Measurements from ENCODE around the gene NBPF4.
"Not testable (repeated sequence)": the region's sequence is repeated elsewhere in the genome, so short reads cannot be mapped to it uniquely, and the experiment has no call there.

NBPF4 gene

GRCh38 chr1:108209456-108210108 is 34.3 kb downstream of the NBPF4 start:
- no peak for DNase-seq

DNA sequence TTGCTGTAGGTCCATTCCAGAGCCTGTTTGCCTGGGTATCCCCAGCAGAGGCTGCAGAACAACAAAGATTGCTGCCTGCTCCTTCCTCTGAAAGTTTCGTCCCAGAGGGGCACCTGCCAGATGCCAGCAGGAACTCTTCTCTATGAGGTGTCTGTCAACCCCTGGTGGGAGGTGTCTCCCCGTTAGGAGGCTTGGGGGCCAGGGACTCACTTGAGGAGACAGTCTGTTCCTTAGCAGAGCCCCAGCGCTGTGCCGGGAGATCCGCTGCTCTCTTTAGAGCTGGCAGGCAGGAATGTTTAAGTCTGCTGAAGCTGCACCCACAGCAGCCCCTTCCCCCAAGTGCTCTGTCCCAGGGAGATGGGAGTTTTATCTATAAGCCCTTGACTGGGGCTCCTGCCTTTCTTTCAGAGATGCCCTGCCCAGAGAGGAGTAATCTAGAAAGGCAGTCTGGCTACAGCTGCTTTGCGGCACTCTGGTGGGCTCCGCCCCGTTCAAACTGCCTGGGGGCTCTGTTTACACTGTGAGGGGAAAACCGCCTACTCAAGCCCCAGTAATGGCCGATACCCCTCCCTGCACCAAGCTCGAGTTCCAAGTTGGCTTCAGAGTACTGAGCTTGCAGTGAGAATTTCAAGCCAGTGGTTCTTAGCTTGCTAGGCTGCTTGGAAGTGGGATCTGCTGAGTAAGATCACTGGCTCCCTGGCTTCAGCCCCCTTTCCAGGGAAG is 35.0 kb downstream of the NBPF4 start:
- peak in 1 of 3 experiments; percentile 23 for DNase-seq

DNA sequence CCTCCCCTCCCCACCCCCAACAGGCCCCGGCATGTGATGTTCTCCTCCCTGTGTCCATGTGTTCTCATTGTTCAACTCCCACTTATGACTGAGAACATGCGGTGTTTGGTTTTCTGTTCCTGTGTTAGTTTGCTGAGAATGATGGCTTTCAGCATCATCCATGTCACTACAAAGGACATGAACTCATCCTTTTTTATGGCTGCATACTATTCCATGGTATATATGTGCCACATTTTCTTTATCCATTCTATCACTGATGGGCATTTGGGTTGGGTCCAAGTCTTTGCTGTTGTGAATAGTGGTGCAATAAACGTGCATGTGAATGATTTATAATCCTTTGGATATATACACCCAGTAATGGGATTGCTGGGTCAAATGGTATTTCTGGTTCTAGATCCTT is 40.3 kb downstream of the NBPF4 start:
- not testable (repeated sequence) for DNase-seq

- DNase-seq = no peak
Measured at GRCh38 chr1:108201687-108202086, 42.2 kb downstream of the NBPF4 start.

- DNase-seq = peak; percentile 59 to 86 (median 76)
Measured at GRCh38 chr1:108200687-108201051, 43.2 kb downstream of the NBPF4 start.

DNA sequence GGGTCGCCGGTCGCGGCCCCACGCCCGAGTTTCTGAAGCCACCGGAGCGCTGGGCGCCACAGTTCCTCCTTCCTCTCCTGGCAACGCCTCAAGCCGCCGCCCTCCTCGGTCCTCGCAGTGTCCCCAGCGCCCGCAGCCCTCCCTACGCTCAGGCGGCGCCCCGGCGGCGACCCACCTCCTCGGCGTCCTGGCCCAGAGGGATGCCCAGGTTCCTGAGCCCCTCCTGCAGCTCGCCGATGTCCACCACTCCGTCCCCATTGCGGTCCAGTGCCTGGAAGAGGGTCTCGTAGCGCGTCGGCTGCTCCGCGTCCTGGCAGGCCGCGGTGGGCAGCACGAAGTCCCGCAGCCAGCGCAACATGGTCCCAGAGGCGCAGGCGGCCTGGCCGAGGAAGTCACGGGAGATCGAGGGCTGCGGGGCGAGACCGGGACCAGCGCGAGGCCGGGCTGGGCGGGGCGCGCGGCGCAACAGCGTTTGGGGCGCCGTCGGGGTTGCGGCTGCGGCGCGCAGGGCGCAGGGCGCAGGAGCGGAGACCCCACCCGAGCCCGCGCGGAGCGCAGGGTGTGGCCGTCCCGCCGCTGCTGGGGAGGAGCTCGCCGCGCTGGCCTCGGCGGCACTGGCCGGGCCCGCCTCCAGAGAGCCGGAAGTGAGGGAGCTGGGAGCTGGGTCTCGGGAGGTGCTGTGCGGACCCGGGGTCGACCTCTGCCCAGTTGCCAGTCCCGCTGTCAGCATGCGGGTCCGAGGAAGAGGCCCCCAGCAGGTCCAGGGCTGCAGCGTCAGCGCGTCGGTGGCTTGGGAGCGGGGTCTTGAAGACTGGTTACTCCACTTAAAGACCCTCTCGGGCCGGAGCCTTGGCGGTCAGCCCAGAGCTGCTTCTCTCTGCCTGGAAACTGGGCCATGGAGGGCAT is 43.8 kb downstream of the NBPF4 start, which contains the start of gene SLC25A24:
SLC25A24 (minus strand) TSS at position 563 of the 906 bp plus-strand sequence; CDS start at position 358, 205 bp downstream.
- peak; percentile 64 to 86 (median 85) for DNase-seq

DNA sequence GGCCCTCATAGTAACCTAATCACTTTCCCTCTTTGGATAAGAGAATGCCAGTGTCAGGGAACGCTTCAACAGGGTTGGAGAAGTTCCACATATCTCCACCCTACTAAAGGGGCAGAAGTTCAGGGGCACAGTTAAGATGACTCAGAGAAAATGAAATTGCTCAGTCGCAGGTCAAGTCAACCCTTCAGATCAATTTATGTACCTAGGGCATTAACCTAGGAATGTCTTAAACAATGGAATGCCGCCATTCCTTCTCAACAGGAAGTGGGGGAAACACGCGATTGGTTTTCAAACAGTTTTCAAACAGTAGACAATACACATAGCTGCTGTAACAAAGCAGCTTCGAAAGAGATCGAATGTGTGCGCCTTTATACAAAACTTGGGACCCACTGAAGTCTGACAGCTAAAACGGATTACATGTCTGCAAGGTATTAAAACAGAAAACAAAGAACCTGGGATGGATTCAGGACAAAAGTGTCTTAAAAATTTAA is 44.6 kb downstream of the NBPF4 start:
- peak in 1 of 3 experiments; percentile 64 for DNase-seq

GRCh38 chr1:108194051-108194450 is 49.8 kb downstream of the NBPF4 start:
- no peak for DNase-seq

- no peak for DNase-seq
Measured at GRCh38 chr1:108193333-108193732, 50.5 kb downstream of the NBPF4 start.

DNA sequence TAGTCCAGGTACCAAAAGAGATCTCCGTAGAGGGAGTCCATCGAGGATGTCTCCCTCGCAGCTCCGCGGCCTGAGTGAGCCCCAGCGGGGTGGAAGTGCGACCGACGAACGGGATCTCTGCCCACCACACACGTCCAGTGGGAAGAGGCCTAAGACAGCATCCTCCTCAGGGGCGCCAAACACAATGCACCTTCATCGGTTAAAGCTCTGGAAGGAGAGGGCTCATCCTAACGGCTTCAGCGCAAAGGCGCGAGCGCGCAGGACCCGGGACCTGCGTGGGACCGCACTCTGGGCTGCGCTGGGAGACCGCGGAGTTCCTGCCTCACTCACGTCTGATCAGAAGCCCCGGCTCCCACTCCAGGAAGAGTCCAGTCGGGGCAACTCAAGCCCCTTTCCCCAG is 51.3 kb downstream of the NBPF4 start:
- DNase-seq = no peak

DNA sequence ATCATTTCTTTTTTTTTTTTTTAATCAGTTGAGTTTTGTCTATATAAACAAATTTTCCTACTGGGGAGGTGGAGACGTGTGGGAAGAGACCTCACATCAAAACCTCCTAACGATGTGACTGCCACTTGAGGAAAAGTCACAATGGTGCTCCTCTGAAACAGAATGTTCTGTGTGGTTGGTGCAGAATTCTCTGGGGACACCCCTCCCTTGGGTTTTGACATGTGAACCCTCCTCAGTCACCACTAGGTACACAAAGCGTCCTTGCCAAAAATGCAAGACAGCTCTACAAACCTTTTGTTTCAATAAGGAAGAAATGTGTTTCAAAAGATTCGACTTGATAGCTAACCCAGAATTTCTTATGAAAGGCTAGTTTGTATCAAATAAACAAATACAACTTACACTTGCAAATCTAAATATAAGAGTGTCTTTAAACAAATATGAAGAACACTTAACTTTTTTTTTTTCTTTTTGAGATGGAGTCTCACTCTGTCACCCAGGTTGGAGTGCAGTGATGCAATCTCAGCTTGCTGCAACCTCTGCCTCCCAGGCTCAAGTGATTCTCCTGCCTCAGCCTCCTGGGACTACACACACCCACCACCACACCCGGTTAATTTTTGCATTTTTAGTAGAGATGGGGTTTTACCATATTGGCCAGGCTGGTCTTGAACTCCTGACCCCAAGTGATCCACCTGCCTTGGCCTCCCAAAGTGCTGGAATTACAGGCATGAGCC is 53.0 kb downstream of the NBPF4 start:
- DNase-seq = peak in 2 of 3 experiments; percentile 8 to 52

DNA sequence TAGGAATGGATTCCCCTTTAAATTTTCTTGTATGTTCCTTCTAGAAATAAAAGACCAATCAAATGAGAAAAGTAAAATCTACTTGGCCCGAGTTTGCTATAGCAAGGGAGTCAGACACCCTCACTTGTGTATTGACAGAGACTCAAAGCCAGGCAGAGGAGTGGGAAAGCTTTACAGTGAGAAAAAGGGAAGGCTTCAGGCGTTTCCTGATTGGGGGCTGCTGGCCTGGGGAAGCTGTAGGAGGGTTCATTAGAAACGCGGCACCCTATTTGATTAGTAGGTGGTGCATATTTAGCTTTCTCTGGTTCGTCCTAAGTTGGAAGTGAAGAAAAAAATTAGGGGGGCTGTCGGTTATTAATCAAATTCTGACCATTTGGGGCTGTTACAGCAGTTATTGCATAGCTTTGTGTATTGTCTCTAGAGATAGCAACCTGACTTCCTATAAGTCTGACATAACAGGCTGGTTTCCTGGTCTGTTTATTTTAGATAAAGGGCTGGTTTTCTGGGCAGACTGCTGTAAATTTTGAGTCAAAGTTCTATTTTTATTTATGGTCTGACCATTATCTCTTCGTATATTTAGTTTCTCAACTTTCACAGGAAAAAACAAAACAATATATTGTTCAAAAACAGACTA is 53.8 kb downstream of the NBPF4 start:
- DNase-seq = no peak

- no peak for DNase-seq
Measured at GRCh38 chr1:108188801-108189200, 55.1 kb downstream of the NBPF4 start.

DNA sequence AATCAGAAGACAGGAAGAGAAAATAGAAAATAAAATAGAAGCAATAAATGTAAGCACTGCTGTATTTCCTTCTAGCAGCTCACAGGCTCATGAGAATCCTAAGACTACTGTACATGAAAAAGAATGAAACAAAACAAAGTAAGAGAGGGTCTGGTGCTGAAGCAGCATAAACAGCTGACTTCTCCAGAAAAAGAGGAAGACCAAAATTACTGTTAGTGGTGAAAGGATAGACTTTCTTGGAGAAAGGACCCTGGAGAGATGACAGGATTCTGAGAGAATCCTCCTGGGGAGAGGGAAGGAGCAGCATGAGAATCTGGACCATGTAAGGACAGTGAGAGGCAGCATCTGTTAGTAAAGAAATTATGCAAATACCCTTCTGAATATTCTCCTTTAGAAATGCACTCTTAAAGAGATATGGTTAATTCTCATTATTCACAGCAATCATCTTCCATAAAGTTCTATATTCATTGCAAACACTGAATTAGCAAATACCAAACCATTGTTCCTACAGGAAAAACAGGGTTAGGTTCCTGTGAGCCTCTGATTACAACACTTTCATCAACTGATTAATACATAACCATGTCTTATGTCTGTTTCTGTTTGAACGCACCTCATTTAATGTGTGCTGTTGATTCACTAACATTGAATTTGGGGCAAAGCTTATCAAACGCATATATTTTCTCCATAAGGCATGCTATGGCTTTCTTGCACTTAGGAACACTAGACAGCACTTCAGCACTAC is 60.7 kb downstream of the NBPF4 start:
- DNase-seq = no peak

DNA sequence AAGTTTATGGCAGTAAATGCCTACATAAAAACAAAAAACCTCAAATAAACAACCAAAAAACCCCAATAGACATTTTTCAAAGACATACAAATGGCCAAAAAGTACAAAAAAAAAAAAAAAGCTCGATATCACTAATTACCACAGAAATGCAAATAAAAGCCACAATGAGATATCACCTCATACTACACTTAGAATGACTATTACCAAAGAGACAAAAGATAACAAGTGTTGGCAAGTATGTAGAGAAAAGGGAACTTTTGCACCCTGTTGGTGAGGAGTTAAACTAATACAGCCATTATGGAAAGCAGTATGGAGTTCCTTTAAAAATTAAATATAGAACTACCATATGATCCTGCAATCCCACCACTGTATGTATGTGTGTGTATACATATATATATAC is 64.9 kb downstream of the NBPF4 start:
- DNase-seq = no peak

Data from NCI-H1417 (cell line).